Stomach (tissue), 9 donors: Measurements from ENCODE around the gene NLRP11. TPM values are rescaled to one million over a fixed set of nuclear protein-coding genes. Genes with fewer than 3 reads are reported as not detected.
A peak's percentile ranks its signal among the peaks of the same experiment; 100 is the strongest.

Experiments
- DNase-seq, 2 donors: peaks; one replicate each; pipeline versions ENCODE4 v3.0.0 to v3.0.0-alpha.2; 2013 to 2019
- H3K27ac ChIP-seq, 5 donors: fragments of 200-600 bp in 4 of 5; sonication (generic) in 4 of 5; one replicate each; pipeline ENCODE4 v1.5.1; 2013 to 2019; ENCODE audit warnings: mild to moderate bottlenecking in 1 of 5, moderate library complexity in 1 of 5
- H3K27me3 ChIP-seq, 3 donors: fragments of 200-600 bp; sonication (generic); one replicate each; pipeline ENCODE4 v1.5.1; 2017 to 2019; ENCODE audit warnings: mixed run types in 1 of 3
- H3K36me3 ChIP-seq, 4 donors: fragments of 200-600 bp; sonication (generic); 1 replicate in 3 of 4; 2 replicates in 1 of 4; pipeline ENCODE4 v1.5.1; 2016 to 2019
- H3K4me1 ChIP-seq, 4 donors: fragments of 200-600 bp; sonication (generic); one replicate each; pipeline ENCODE4 v1.5.1; 2016 to 2019
- H3K4me3 ChIP-seq, 4 donors: fragments of 200-600 bp; sonication (generic) in 3 of 4; one replicate each; pipeline ENCODE4 v1.5.1; 2016 to 2019; ENCODE audit warnings: mild to moderate bottlenecking in 1 of 4
- H3K9me3 ChIP-seq, 4 donors: fragments of 200-600 bp; sonication (generic); one replicate each; pipeline ENCODE4 v1.5.1; 2016 to 2019
- EP300 ChIP-seq: sonication (generic); formaldehyde crosslinking; IDR thresholded peaks from one replicate; pipeline ENCODE4 v1.6.1; 2017; ENCODE audit warnings: antibody characterized with exemption
- POLR2A ChIP-seq, 4 donors: fragments of 450-650 bp; IDR thresholded peaks; one replicate each; pipeline ENCODE4 v1.6.1; 2016; ENCODE audit warnings: antibody characterized with exemption in 4 of 4, control low read depth in 2 of 4, mild to moderate bottlenecking in 1 of 4, moderate library complexity in 1 of 4
- POLR2AphosphoS5 ChIP-seq, 3 donors: sonication (generic); formaldehyde crosslinking; IDR thresholded peaks; one replicate each; pipeline ENCODE4 v1.6.1; 2016; ENCODE audit warnings: antibody characterized with exemption in 3 of 3
- WGBS, 5 donors: extraction: QIAGEN DNeasy Blood & Tissue Kit in 3 of 5; methylation state at CpG; one replicate each; pipeline versions ENCODE4 v1.1.5 to v1.1.7; 2013 to 2018; 5-methylcytosine and 5-hydroxymethylcytosine counted together
- intact Hi-C: fragments of 100-400 bp; cut with DNase I; formaldehyde crosslinking; loops from one replicate; pipeline ENCODE4 v1.15.1; 2023; ENCODE audit warnings: low total_unique reads
- polyA plus RNA-seq, 3 donors: library from polyadenylated mRNA; stranded (reverse); fragments of 200-250 nt; gene quantifications; one replicate each; pipeline ENCODE4 v1.2.3, GENCODE V29; 2013
- total RNA-seq, 5 donors: library from RNA; depleted of rRNA; stranded (reverse); fragments of >200 nt; gene quantifications; one replicate each; pipeline versions ENCODE4 v1.1.0 to v1.2.3, GENCODE V29; 2014 to 2016
- TF ChIP-seq, protein P1 (sequence below), 7 experiments: fragments of 450-650 bp in 4 of 7; fragments of 200-600 bp in 3 of 7; sonication (generic) in 3 of 7; IDR thresholded peaks; one replicate each; pipeline ENCODE4 v1.5.1; 2016 to 2019; ENCODE audit warnings: antibody characterized with exemption in 7 of 7, control low read depth in 2 of 7, mild to moderate bottlenecking in 1 of 7
- donor health status: healthy with polysubstance abuse.
- donor health status: Bipolar disorder and iron deficiency.
- donor health status: healthy.

NLRP11 gene
- total and polyA plus RNA-seq, 8 donors, result 0.03 to 0.12 TPM; not detected in 6

DNA sequence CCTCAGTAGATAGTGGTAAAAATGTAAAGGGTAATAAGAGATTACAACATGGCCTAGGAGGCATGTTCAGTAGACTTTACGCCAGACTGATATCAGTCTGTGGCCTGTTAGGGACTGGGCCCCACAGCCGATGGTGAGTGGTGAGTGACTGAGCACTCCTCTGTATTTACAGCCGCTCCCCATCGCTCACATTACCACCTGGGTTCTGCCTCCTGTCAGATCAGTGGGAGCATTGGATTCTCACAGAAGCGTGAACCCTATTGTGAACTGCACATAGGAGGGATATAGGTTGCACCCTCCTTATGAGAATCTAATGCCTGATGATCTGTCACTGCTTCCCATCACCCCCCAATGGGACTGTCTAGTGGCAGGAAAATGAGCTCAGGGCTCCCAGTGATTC, 17.9 kb downstream of the NLRP11 start:
- DNase-seq, result no peak
- H3K4me1 ChIP-seq, result peaks cover 0 to 7% (median 0%) of the 10 kb centered on the region in 4 donors
- intact Hi-C loops, result no loop called here
- peaks cover 0 to 6% (median 0%) of the 10 kb centered on the region in 3 donors for H3K27me3 ChIP-seq
- no peak overlapping the region for H3K27ac ChIP-seq
- WGBS, 5 donors, result 89 to 97% (median 92%) methylated on average over 5 of the region's 5 CpGs
- H3K4me3 ChIP-seq, result no peak overlapping the region
- no peaks in the 10 kb centered on the region for H3K36me3 ChIP-seq
- no peaks in the 10 kb centered on the region for H3K9me3 ChIP-seq
- no peak for TF ChIP-seq POLR2AphosphoS5 (IDR thresholded peaks at IDR 0.05)
- TF ChIP-seq, protein P1, sequence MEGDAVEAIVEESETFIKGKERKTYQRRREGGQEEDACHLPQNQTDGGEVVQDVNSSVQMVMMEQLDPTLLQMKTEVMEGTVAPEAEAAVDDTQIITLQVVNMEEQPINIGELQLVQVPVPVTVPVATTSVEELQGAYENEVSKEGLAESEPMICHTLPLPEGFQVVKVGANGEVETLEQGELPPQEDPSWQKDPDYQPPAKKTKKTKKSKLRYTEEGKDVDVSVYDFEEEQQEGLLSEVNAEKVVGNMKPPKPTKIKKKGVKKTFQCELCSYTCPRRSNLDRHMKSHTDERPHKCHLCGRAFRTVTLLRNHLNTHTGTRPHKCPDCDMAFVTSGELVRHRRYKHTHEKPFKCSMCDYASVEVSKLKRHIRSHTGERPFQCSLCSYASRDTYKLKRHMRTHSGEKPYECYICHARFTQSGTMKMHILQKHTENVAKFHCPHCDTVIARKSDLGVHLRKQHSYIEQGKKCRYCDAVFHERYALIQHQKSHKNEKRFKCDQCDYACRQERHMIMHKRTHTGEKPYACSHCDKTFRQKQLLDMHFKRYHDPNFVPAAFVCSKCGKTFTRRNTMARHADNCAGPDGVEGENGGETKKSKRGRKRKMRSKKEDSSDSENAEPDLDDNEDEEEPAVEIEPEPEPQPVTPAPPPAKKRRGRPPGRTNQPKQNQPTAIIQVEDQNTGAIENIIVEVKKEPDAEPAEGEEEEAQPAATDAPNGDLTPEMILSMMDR (IDR thresholded peaks at IDR 0.05), result no peak
- TF ChIP-seq EP300, result no peak
- no peak for TF ChIP-seq POLR2A (IDR thresholded peaks at IDR 0.05)

DNA sequence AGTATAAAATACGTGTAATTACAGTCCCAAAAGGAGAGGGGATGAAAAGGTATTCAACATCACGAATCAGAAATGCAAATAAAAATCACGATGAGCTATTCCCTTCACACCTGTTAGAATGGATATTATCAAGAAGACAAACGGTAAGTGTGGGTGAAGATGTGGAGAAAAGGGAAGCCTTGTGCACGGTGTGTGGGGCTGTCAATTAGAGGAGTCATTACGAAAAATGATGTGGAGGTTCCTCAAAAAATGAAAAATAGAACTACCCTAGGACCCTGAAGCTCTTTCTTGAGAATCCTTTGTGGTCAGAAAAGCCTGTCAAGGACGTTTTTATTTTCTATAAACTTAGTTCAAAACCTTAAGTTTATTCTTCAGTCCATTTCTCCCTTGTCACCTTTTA, 19.4 kb downstream of the NLRP11 start:
- WGBS, 5 donors, result 44 to 52% (median 50%) methylated on average over 7 of the region's 7 CpGs
- intact Hi-C loops, result no loop called here

DNA sequence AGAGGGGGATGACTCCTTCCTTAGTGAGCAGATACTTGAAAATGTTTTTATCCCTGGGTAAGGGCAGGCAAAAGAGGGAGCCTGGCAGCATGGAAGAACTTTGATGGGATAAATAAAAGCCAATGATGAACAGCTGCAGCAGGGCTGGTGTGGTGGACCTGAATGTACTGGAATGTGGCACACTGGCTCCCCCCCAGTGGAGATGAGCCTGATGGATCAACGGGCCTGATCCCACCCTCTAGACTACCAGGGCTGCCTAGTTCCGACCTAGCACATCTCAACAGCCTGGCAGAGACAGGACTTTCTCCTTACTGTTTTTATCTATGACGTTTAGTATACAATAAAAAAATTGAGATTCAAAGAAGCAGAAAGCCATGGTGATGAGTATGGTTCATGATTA, 20.5 kb downstream of the NLRP11 start:
- WGBS, 5 donors, result 59 to 78% (median 65%) methylated on average over 3 of the region's 3 CpGs
- DNase-seq, result no peak
- H3K9me3 ChIP-seq, result no peaks in the 10 kb centered on the region
- intact Hi-C loops, result no loop called here
- no peak overlapping the region for H3K27ac ChIP-seq
- H3K4me1 ChIP-seq, result peaks cover 0 to 7% (median 0%) of the 10 kb centered on the region in 4 donors
- no peaks in the 10 kb centered on the region for H3K36me3 ChIP-seq
- TF ChIP-seq, protein P1 (IDR thresholded peaks at IDR 0.05), result no peak
- TF ChIP-seq POLR2AphosphoS5 (IDR thresholded peaks at IDR 0.05), result no peak
- no peak for TF ChIP-seq POLR2A (IDR thresholded peaks at IDR 0.05)
- no peak overlapping the region for H3K4me3 ChIP-seq
- H3K27me3 ChIP-seq, result peaks cover 0 to 6% (median 0%) of the 10 kb centered on the region in 3 donors

More for the DNA sequence above, 19.4 kb downstream of the NLRP11 start:
- DNase-seq, result no peak
- Histone ChIP-seq H3K27ac (no peak overlapping the region), H3K9me3 (no peaks in the 10 kb centered on the region), H3K4me3 (no peak overlapping the region), H3K4me1 (peaks cover 0 to 7% (median 0%) of the 10 kb centered on the region in 4 donors), H3K27me3 (peaks cover 0 to 6% (median 0%) of the 10 kb centered on the region in 3 donors), H3K36me3 (no peaks in the 10 kb centered on the region)
- TF ChIP-seq POLR2AphosphoS5 (IDR thresholded peaks at IDR 0.05) (no peak), POLR2A (IDR thresholded peaks at IDR 0.05) (no peak), EP300 (no peak)
- TF ChIP-seq, protein P1 (IDR thresholded peaks at IDR 0.05), result no peak

DNA sequence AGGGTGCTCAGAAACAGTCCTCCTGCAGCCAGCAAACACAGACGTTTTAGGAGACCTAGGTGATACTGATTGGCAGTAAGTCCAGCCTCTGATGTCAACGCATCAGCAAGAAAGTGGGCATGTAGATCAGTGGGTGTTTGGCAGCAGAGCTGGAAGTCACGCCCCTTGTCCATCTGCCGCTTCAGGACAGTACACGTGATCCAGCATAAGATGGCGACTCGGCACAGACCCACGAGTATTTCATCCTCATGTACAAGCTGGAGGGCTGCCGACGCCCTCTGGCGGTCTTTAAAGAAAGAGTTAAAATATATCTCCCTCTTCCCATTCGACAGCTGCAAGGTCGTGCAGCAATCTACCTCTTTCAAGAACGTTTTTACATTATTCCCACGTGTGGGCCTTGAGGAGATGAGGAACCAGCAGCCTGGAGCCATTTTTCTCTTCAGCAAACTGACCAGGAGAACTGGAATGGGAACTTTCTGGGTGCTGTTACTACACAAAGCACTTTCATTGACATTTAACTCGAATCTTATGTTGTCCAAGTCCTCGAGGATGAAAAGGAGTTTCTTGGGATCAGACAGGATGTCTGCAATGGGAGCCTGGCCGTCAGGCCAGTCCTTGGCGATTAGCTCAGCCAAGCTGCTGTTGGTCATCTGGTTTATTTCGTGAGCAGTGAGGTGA, 22.3 kb downstream of the NLRP11 start:
- Histone ChIP-seq H3K36me3 (no peaks in the 10 kb centered on the region), H3K27me3 (peaks cover 0 to 6% (median 0%) of the 10 kb centered on the region in 3 donors), H3K27ac (no peak overlapping the region), H3K4me1 (peaks cover 0 to 7% (median 0%) of the 10 kb centered on the region in 4 donors), H3K4me3 (no peak overlapping the region), H3K9me3 (peaks cover 0 to 8% (median 0%) of the 10 kb centered on the region in 4 donors)
- WGBS, 5 donors, result 23 to 30% (median 26%) methylated on average over 17 to 20 of the region's 20 CpGs
- intact Hi-C loops, result no loop called here
- DNase-seq, result peak; percentile 74 to 75
- TF ChIP-seq, protein P1 (IDR thresholded peaks at IDR 0.05), result peak in 4 of 7 experiments; percentile 8 to 66 (median 32)
- no peak for TF ChIP-seq POLR2A (IDR thresholded peaks at IDR 0.05)
- no peak for TF ChIP-seq EP300
- peak in 2 of 3 donors; percentile 7 to 42 for TF ChIP-seq POLR2AphosphoS5 (IDR thresholded peaks at IDR 0.05)
